ENCODE results near the gene GHRHR.

DNA sequence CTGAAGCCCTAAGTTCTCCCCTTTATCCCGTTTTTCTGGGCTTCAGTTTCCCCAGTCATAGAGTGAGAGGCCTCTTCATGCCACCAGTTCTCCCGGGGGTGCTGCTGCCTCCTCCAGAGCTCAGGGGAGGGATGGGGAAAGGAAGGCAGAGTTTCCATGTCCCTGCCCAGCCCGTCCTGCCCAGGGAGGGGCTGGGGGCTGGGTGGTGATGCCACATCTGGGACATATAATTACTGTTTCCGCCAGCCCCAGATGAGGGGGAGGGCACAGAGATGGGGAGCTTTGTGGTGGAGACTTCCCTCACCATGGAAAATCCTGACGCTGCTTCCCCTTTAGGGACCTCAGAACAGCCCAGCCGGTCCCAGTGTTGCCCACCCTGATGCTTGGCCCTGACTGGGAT is 48.0 kb upstream of the GHRHR start:
- no peak for TF ChIP-seq EZH2 (IDR thresholded peaks at IDR 0.05)
- TF ChIP-seq POLR2AphosphoS5 (IDR thresholded peaks at IDR 0.05; ENCODE audit: borderline replicate concordance, low read depth, low read length) = no peak
- no peak for TF ChIP-seq FOXP2 (optimal IDR thresholded peaks at IDR 0.05; ENCODE audit: control extremely low read depth, extremely low read length, insufficient read depth)
